Stimulated activated CD4-positive, alpha-beta T cell treated with anti-CD3 and anti-CD28 coated beads, Interleukin-15, amount 100 ng/mL, for 24 hours (primary cell): ENCODE results near the gene AP3B1.
"Not testable (repeated sequence)": the region's sequence is repeated elsewhere in the genome, so short reads cannot be mapped to it uniquely, and the experiment has no call there.

Source experiments
- DNase-seq: peaks from one replicate; pipeline ENCODE4 v3.0.0-alpha.2; 2020

AP3B1 gene

GRCh38 chr5:78060421-78060820, 234.1 kb downstream of the AP3B1 start:
- no peak for DNase-seq

GRCh38 chr5:78058625-78059024, 235.9 kb downstream of the AP3B1 start:
- DNase-seq = no peak

- no peak for DNase-seq
Measured at GRCh38 chr5:78056901-78057514, 237.5 kb downstream of the AP3B1 start.

GRCh38 chr5:78056053-78056452, 238.4 kb downstream of the AP3B1 start:
- no peak for DNase-seq

GRCh38 chr5:78050888-78051287, 243.6 kb downstream of the AP3B1 start:
- no peak for DNase-seq

- DNase-seq = not testable (repeated sequence)
Measured at GRCh38 chr5:78046823-78047222, 247.7 kb downstream of the AP3B1 start.

GRCh38 chr5:78046006-78046405, 248.5 kb downstream of the AP3B1 start:
- no peak for DNase-seq

- no peak for DNase-seq
Measured at GRCh38 chr5:78041805-78042204, 252.7 kb downstream of the AP3B1 start.

GRCh38 chr5:78025540-78025939, 269.0 kb downstream of the AP3B1 start:
- DNase-seq = no peak

GRCh38 chr5:78019744-78020143, 274.8 kb downstream of the AP3B1 start:
- no peak for DNase-seq

GRCh38 chr5:78016863-78017529, 277.5 kb downstream of the AP3B1 start:
- no peak for DNase-seq

GRCh38 chr5:78009937-78010527, 284.5 kb downstream of the AP3B1 start:
- DNase-seq = no peak

GRCh38 chr5:78008356-78008967, 286.0 kb downstream of the AP3B1 start:
- DNase-seq = no peak

- DNase-seq = no peak
Measured at GRCh38 chr5:78007233-78007632, 287.3 kb downstream of the AP3B1 start.

- DNase-seq = no peak
Measured at GRCh38 chr5:78006449-78006848, 288.0 kb downstream of the AP3B1 start.

- no peak for DNase-seq
Measured at GRCh38 chr5:78005021-78005785, 289.3 kb downstream of the AP3B1 start.

- DNase-seq = no peak
Measured at GRCh38 chr5:78004559-78004958, 289.9 kb downstream of the AP3B1 start.

- no peak for DNase-seq
Measured at GRCh38 chr5:78003919-78004318, 290.6 kb downstream of the AP3B1 start.

- no peak for DNase-seq
Measured at GRCh38 chr5:78003450-78003849, 291.0 kb downstream of the AP3B1 start.

- no peak for DNase-seq
Measured at GRCh38 chr5:78002690-78003089, 291.8 kb downstream of the AP3B1 start.

- no peak for DNase-seq
Measured at GRCh38 chr5:78001197-78001596, 293.3 kb downstream of the AP3B1 start.

- no peak for DNase-seq
Measured at GRCh38 chr5:78000191-78000590, 294.3 kb downstream of the AP3B1 start.

GRCh38 chr5:77999399-77999798, 295.1 kb downstream of the AP3B1 start:
- DNase-seq = no peak
